Astrocyte (in vitro differentiated cells and primary cell): ENCODE measurements around the gene RPS6KL1. TPM values are rescaled to one million over a fixed set of nuclear protein-coding genes. Genes with fewer than 3 reads are reported as not detected.
A peak's percentile ranks its signal among the peaks of the same experiment; 100 is the strongest.

Experiments
- DNase-seq: peaks from one replicate; pipeline ENCODE4 v3.0.0-alpha.2; 2010; ENCODE audit warnings: low read depth
- FAIRE-seq: peaks from 2 replicates; lab custom pipeline; 2011; peaks lifted over from hg19 to GRCh38; lab: Jason Lieb, UNC
- H2AFZ ChIP-seq: 2 replicates; pipeline ENCODE4 v1.6.0; 2012; ENCODE audit warnings: low read depth, low read length, inconsistent platforms
- H3K27ac ChIP-seq: 2 replicates; pipeline ENCODE4 v1.5.1; 2011; ENCODE audit warnings: low read depth, low read length, inconsistent platforms
- H3K27me3 ChIP-seq: 2 replicates; pipeline ENCODE4 v1.6.0; 2011; ENCODE audit warnings: low read length, inconsistent platforms; ENCODE audit not compliant: insufficient read depth
- H3K36me3 ChIP-seq: 2 replicates; pipeline ENCODE4 v1.5.1; 2011; ENCODE audit warnings: low read length, inconsistent platforms; ENCODE audit not compliant: insufficient read depth
- H3K4me1 ChIP-seq: 2 replicates; pipeline ENCODE4 v1.5.1; 2011; ENCODE audit warnings: low read length, inconsistent platforms; ENCODE audit not compliant: insufficient read depth
- H3K4me2 ChIP-seq: 2 replicates; pipeline ENCODE4 v1.6.0; 2012; ENCODE audit warnings: low read length, inconsistent platforms
- H3K4me3 ChIP-seq: 2 replicates; pipeline ENCODE4 v1.5.1; 2011; ENCODE audit warnings: low read depth, mild to moderate bottlenecking, low read length, inconsistent platforms; ENCODE audit not compliant: insufficient read depth
- H3K79me2 ChIP-seq: 2 replicates; pipeline ENCODE4 v1.6.0; 2012; ENCODE audit warnings: mild to moderate bottlenecking, low read length, inconsistent platforms; ENCODE audit not compliant: insufficient read depth
- H3K9ac ChIP-seq: 2 replicates; pipeline ENCODE4 v1.6.0; 2012; ENCODE audit warnings: mild to moderate bottlenecking, low read length, inconsistent platforms
- H3K9me3 ChIP-seq: 2 replicates; pipeline ENCODE4 v1.5.1; 2012; ENCODE audit warnings: low read depth, mild to moderate bottlenecking, low read length, inconsistent platforms; ENCODE audit not compliant: insufficient read depth
- H4K20me1 ChIP-seq: 2 replicates; pipeline ENCODE4 v1.6.0; 2012; ENCODE audit warnings: low read length, inconsistent platforms; ENCODE audit not compliant: insufficient read depth
- H3K27ac Mint-ChIP-seq: one replicate; pipeline ENCODE4 v1.8.0; 2021; ENCODE audit warnings: mild to moderate bottlenecking, mixed read lengths; ENCODE audit not compliant: unreplicated experiment
- H3K27me3 Mint-ChIP-seq: one replicate; pipeline ENCODE4 v1.8.0; 2021; ENCODE audit warnings: low read depth, mixed read lengths; ENCODE audit not compliant: unreplicated experiment
- H3K36me3 Mint-ChIP-seq: one replicate; pipeline ENCODE4 v1.8.0; 2021; ENCODE audit warnings: low read depth, mixed read lengths; ENCODE audit not compliant: unreplicated experiment
- H3K4me1 Mint-ChIP-seq: one replicate; pipeline ENCODE4 v1.8.0; 2021; ENCODE audit warnings: low read depth, mixed read lengths; ENCODE audit not compliant: unreplicated experiment
- H3K4me3 Mint-ChIP-seq: one replicate; pipeline ENCODE4 v1.8.0; 2021; ENCODE audit warnings: mild to moderate bottlenecking, moderate library complexity, mixed read lengths; ENCODE audit not compliant: unreplicated experiment
- H3K9me3 Mint-ChIP-seq: one replicate; pipeline ENCODE4 v1.8.0; 2021; ENCODE audit warnings: mild to moderate bottlenecking, mixed read lengths; ENCODE audit not compliant: unreplicated experiment
- CTCF ChIP-seq: IDR thresholded peaks from 2 replicates; pipeline ENCODE4 v1.5.1; 2011; ENCODE audit warnings: low read depth, mild to moderate bottlenecking, inconsistent platforms, low read length, moderate library complexity; ENCODE audit not compliant: insufficient read depth
- EZH2 ChIP-seq: IDR thresholded peaks from 2 replicates; pipeline ENCODE4 v1.6.1; 2012; ENCODE audit warnings: mild to moderate bottlenecking, low read length, inconsistent platforms; ENCODE audit not compliant: insufficient read depth
- total RNA-seq: library from RNA; stranded (reverse); gene quantifications from 2 replicates; pipeline ENCODE4 v1.2.1, GENCODE V29; 2021

RPS6KL1 gene
- total RNA-seq, 1 donor from 2014 or later: 1.7 TPM

- no peak for TF ChIP-seq CTCF
- no peak for TF ChIP-seq EZH2
- H3K4me2 ChIP-seq: peak overlapping the region; percentile 80
Observed at GRCh38 chr14:74938531-74939495, 15.8 kb upstream of the RPS6KL1 start.

GRCh38 chr14:74937171-74937570 lies 14.1 kb upstream of the RPS6KL1 start:
- no peak overlapping the region for H3K9ac ChIP-seq
- no peak for TF ChIP-seq EZH2
- no peak for TF ChIP-seq CTCF
- no peak overlapping the region for H3K4me3 ChIP-seq
- no peaks in the 10 kb centered on the region for H3K27me3 Mint-ChIP-seq
- H3K27ac ChIP-seq: no peak overlapping the region
- H3K4me1 ChIP-seq: peaks cover 23% of the 10 kb centered on the region
- H3K9me3 Mint-ChIP-seq: no peaks in the 10 kb centered on the region
- H3K4me1 Mint-ChIP-seq: peaks cover 19% of the 10 kb centered on the region
- H3K4me2 ChIP-seq: no peak overlapping the region
- H3K4me3 Mint-ChIP-seq: no peak overlapping the region
- H3K27ac Mint-ChIP-seq: no peak overlapping the region
- H3K79me2 ChIP-seq: no peaks in the 10 kb centered on the region
- no peak overlapping the region for H2AFZ ChIP-seq
- no peaks in the 10 kb centered on the region for H4K20me1 ChIP-seq
- FAIRE-seq (no peak), DNase-seq (no peak)
- peaks cover 3% of the 10 kb centered on the region for H3K27me3 ChIP-seq
- no peaks in the 10 kb centered on the region for H3K9me3 ChIP-seq
- H3K36me3 Mint-ChIP-seq: no peaks in the 10 kb centered on the region
- no peaks in the 10 kb centered on the region for H3K36me3 ChIP-seq

More at GRCh38 chr14:74938531-74939495, 15.8 kb upstream of the RPS6KL1 start:
- Histone ChIP-seq H3K79me2 (no peaks in the 10 kb centered on the region), H3K4me1 (peaks cover 25% of the 10 kb centered on the region), H3K4me3 (no peak overlapping the region), H4K20me1 (no peaks in the 10 kb centered on the region), H3K9ac (no peak overlapping the region), H3K27me3 (peaks cover 3% of the 10 kb centered on the region), H3K36me3 (no peaks in the 10 kb centered on the region), H2AFZ (no peak overlapping the region), H3K9me3 (no peaks in the 10 kb centered on the region), H3K27ac (no peak overlapping the region)
- Mint-ChIP-seq H3K27ac (no peak overlapping the region), H3K9me3 (no peaks in the 10 kb centered on the region), H3K4me3 (no peak overlapping the region), H3K36me3 (no peaks in the 10 kb centered on the region), H3K4me1 (peaks cover 15% of the 10 kb centered on the region), H3K27me3 (no peaks in the 10 kb centered on the region)
- FAIRE-seq (no peak), DNase-seq (no peak)

DNA sequence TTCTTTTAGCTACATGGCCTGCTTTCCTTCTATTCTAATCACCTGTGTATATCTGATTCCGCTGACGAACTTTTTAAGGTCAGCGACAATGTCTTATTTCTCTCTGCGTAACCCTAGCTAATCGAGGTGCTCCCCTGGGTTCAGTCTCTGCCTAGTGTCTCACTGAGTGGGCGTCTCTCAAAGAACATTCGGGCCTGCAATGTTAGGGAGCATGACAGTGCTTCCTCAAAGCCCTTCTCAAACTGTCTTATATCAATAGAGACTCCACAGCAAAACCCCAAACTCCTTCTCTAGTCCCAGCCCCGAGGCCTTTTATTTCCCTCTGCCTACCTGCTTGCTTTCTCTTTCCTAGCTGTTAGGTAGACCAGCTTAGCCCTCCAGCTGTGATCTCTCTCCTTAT lies 13.7 kb upstream of the RPS6KL1 start:
- Mint-ChIP-seq H3K27me3 (no peaks in the 10 kb centered on the region), H3K4me3 (no peak overlapping the region), H3K9me3 (no peaks in the 10 kb centered on the region), H3K36me3 (no peaks in the 10 kb centered on the region), H3K27ac (no peak overlapping the region), H3K4me1 (peaks cover 17% of the 10 kb centered on the region)
- Histone ChIP-seq H3K36me3 (no peaks in the 10 kb centered on the region), H2AFZ (no peak overlapping the region), H3K9me3 (no peaks in the 10 kb centered on the region), H3K4me3 (no peak overlapping the region), H3K4me1 (peaks cover 19% of the 10 kb centered on the region), H4K20me1 (no peaks in the 10 kb centered on the region), H3K27ac (no peak overlapping the region), H3K27me3 (peaks cover 3% of the 10 kb centered on the region), H3K79me2 (no peaks in the 10 kb centered on the region), H3K9ac (no peak overlapping the region), H3K4me2 (no peak overlapping the region)
- no peak for TF ChIP-seq CTCF
- TF ChIP-seq EZH2: no peak
- FAIRE-seq: no peak
- DNase-seq: no peak
